Activated CD4-positive, alpha-beta memory T cell treated with anti-CD3 and anti-CD28 coated beads for 36 hours (primary cell): ENCODE results near the gene FAM13A. TPM values are rescaled to one million over a fixed set of nuclear protein-coding genes. Genes with fewer than 3 reads are reported as not detected.

Source experiments
- CTCF ChIA-PET: fragments of 350-600 bp; sonication (Branson Sonifier 250); formaldehyde crosslinking; loops from one replicate; lab custom pipeline; 2021; ENCODE audit warnings: antibody characterized with exemption, inconsistent platforms; lab: Charles Lee
- POLR2A ChIA-PET: fragments of 350-600 bp; sonication (Branson Sonifier 250); formaldehyde crosslinking; loops from one replicate; lab custom pipeline; 2021; ENCODE audit warnings: antibody characterized with exemption; lab: Charles Lee
- DNase-seq: peaks from one replicate; pipeline ENCODE4 v3.0.0-alpha.2; 2020
- H3K27ac Mint-ChIP-seq: one replicate; pipeline ENCODE4 v1.8.0; 2021; ENCODE audit warnings: mixed read lengths
- H3K27me3 Mint-ChIP-seq: one replicate; pipeline ENCODE4 v1.8.0; 2021; ENCODE audit warnings: mixed read lengths
- H3K36me3 Mint-ChIP-seq: one replicate; pipeline ENCODE4 v1.8.0; 2021; ENCODE audit warnings: mixed read lengths
- H3K4me1 Mint-ChIP-seq: one replicate; pipeline ENCODE4 v1.8.0; 2021; ENCODE audit warnings: low read depth, mixed read lengths
- H3K4me3 Mint-ChIP-seq: one replicate; pipeline ENCODE4 v1.8.0; 2021; ENCODE audit warnings: mild to moderate bottlenecking, mixed read lengths
- H3K9me3 Mint-ChIP-seq: one replicate; pipeline ENCODE4 v1.8.0; 2021; ENCODE audit warnings: mixed read lengths
- intact Hi-C: fragments of 100-400 bp; cut with micrococcal nuclease; formaldehyde crosslinking; loops from one replicate; pipeline ENCODE4 v1.15.1; 2023
- total RNA-seq, 2 experiments: library from RNA; stranded (reverse); gene quantifications; one replicate each; pipeline ENCODE4 v1.2.3, GENCODE V29; 2021

FAM13A gene
- total RNA-seq, 2 experiments from 2014 or later: 2.3 to 2.6 TPM

- no peaks in the 10 kb centered on the region for H3K36me3 Mint-ChIP-seq
- no peaks in the 10 kb centered on the region for H3K9me3 Mint-ChIP-seq
- ChIA-PET POLR2A (interaction anchor here (0.6 kb wide), 1 partner anchor 613 kb away, joined by 3 read pairs; no protein-coding TSS in a partner anchor), CTCF (interaction anchor here (0.7 to 1.4 kb wide), 2 partner anchors 14 to 61 kb away, joined by 3 to 4 read pairs; no protein-coding TSS in a partner anchor)
- no peak for DNase-seq
- H3K27ac Mint-ChIP-seq: no peak overlapping the region
- no peaks in the 10 kb centered on the region for H3K4me1 Mint-ChIP-seq
- no peak overlapping the region for H3K4me3 Mint-ChIP-seq
- no peaks in the 10 kb centered on the region for H3K27me3 Mint-ChIP-seq
- intact Hi-C loops: no loop called here
These were observed 299.9 kb downstream of the FAM13A start for GRCh38 chr4:88757067-88757466.

GRCh38 chr4:88756149-88756548 lies 300.8 kb downstream of the FAM13A start:
- no peaks in the 10 kb centered on the region for H3K36me3 Mint-ChIP-seq
- POLR2A ChIA-PET: no interaction called here
- CTCF ChIA-PET: interaction anchor here (1.4 kb wide), 1 partner anchor 13 kb away, joined by 4 read pairs; no protein-coding TSS in a partner anchor

GRCh38 chr4:88755454-88755853 lies 301.5 kb downstream of the FAM13A start:
- Mint-ChIP-seq H3K27ac (no peak overlapping the region), H3K4me3 (no peak overlapping the region), H3K36me3 (no peaks in the 10 kb centered on the region), H3K9me3 (no peaks in the 10 kb centered on the region), H3K4me1 (no peaks in the 10 kb centered on the region), H3K27me3 (no peaks in the 10 kb centered on the region)
- ChIA-PET CTCF (interaction anchor here (1.4 kb wide), 1 partner anchor 12 kb away, joined by 4 read pairs; no protein-coding TSS in a partner anchor), POLR2A (no interaction called here)
- intact Hi-C loops: no loop called here
- no peak for DNase-seq

More at GRCh38 chr4:88756149-88756548, 300.8 kb downstream of the FAM13A start:
- no peak for DNase-seq
- H3K4me1 Mint-ChIP-seq: no peaks in the 10 kb centered on the region
- no peaks in the 10 kb centered on the region for H3K9me3 Mint-ChIP-seq
- H3K27me3 Mint-ChIP-seq: no peaks in the 10 kb centered on the region
- no peak overlapping the region for H3K27ac Mint-ChIP-seq
- intact Hi-C loops: no loop called here
- no peak overlapping the region for H3K4me3 Mint-ChIP-seq

GRCh38 chr4:88754796-88755195 lies 302.2 kb downstream of the FAM13A start:
- peaks cover 1% of the 10 kb centered on the region for H3K36me3 Mint-ChIP-seq

GRCh38 chr4:88753658-88754571 lies 303.1 kb downstream of the FAM13A start:
- ChIA-PET POLR2A (no interaction called here), CTCF (interaction anchor here (0.6 kb wide), 1 partner anchor 1076 kb away, joined by 3 read pairs; no protein-coding TSS in a partner anchor)
- H3K27me3 Mint-ChIP-seq: no peaks in the 10 kb centered on the region
- intact Hi-C loops: no loop called here
- no peaks in the 10 kb centered on the region for H3K4me1 Mint-ChIP-seq
- H3K9me3 Mint-ChIP-seq: no peaks in the 10 kb centered on the region
- H3K4me3 Mint-ChIP-seq: no peak overlapping the region
- no peak overlapping the region for H3K27ac Mint-ChIP-seq
- DNase-seq: no peak
- peaks cover 6% of the 10 kb centered on the region for H3K36me3 Mint-ChIP-seq

More at GRCh38 chr4:88754796-88755195, 302.2 kb downstream of the FAM13A start:
- H3K4me3 Mint-ChIP-seq: no peak overlapping the region
- intact Hi-C loops: no loop called here
- CTCF ChIA-PET: no interaction called here
- no peak overlapping the region for H3K27ac Mint-ChIP-seq
- no peaks in the 10 kb centered on the region for H3K27me3 Mint-ChIP-seq
- no peak for DNase-seq
- H3K4me1 Mint-ChIP-seq: no peaks in the 10 kb centered on the region
- POLR2A ChIA-PET: no interaction called here
- no peaks in the 10 kb centered on the region for H3K9me3 Mint-ChIP-seq

- H3K27me3 Mint-ChIP-seq: no peaks in the 10 kb centered on the region
- ChIA-PET CTCF (interaction anchor here (0.8 kb wide), 1 partner anchor 214 kb away, joined by 4 read pairs; no protein-coding TSS in a partner anchor), POLR2A (no interaction called here)
These were observed 304.2 kb downstream of the FAM13A start for GRCh38 chr4:88752754-88753153.

GRCh38 chr4:88752076-88752463 lies 304.9 kb downstream of the FAM13A start:
- intact Hi-C loops: no loop called here
- Mint-ChIP-seq H3K4me3 (no peak overlapping the region), H3K4me1 (no peaks in the 10 kb centered on the region), H3K27me3 (no peaks in the 10 kb centered on the region), H3K9me3 (no peaks in the 10 kb centered on the region), H3K36me3 (peaks cover 9% of the 10 kb centered on the region), H3K27ac (no peak overlapping the region)
- CTCF ChIA-PET: no interaction called here
- DNase-seq: no peak
- POLR2A ChIA-PET: no interaction called here

More at GRCh38 chr4:88752754-88753153, 304.2 kb downstream of the FAM13A start:
- DNase-seq: no peak
- Mint-ChIP-seq H3K4me3 (no peak overlapping the region), H3K9me3 (no peaks in the 10 kb centered on the region), H3K4me1 (no peaks in the 10 kb centered on the region), H3K27ac (no peak overlapping the region), H3K36me3 (peaks cover 9% of the 10 kb centered on the region)
- intact Hi-C loops: no loop called here

- Mint-ChIP-seq H3K4me3 (no peak overlapping the region), H3K9me3 (no peaks in the 10 kb centered on the region), H3K36me3 (peaks cover 9% of the 10 kb centered on the region), H3K27ac (no peak overlapping the region), H3K4me1 (no peaks in the 10 kb centered on the region), H3K27me3 (no peaks in the 10 kb centered on the region)
- intact Hi-C loops: no loop called here
- no peak for DNase-seq
- CTCF ChIA-PET: no interaction called here
- POLR2A ChIA-PET: no interaction called here
These were observed 305.5 kb downstream of the FAM13A start for GRCh38 chr4:88751258-88752075.

- Mint-ChIP-seq H3K27me3 (no peaks in the 10 kb centered on the region), H3K4me3 (no peak overlapping the region), H3K9me3 (no peaks in the 10 kb centered on the region), H3K4me1 (no peaks in the 10 kb centered on the region), H3K36me3 (peaks cover 12% of the 10 kb centered on the region), H3K27ac (no peak overlapping the region)
- DNase-seq: no peak
- ChIA-PET CTCF (no interaction called here), POLR2A (no interaction called here)
- intact Hi-C loops: no loop called here
These were observed 306.6 kb downstream of the FAM13A start for GRCh38 chr4:88750369-88750768.

GRCh38 chr4:88747351-88747750 lies 309.6 kb downstream of the FAM13A start:
- Mint-ChIP-seq H3K4me1 (no peaks in the 10 kb centered on the region), H3K27ac (no peak overlapping the region), H3K4me3 (no peak overlapping the region), H3K27me3 (no peaks in the 10 kb centered on the region), H3K36me3 (peaks cover 12% of the 10 kb centered on the region), H3K9me3 (no peaks in the 10 kb centered on the region)
- ChIA-PET CTCF (interaction anchor here (1.2 to 2.4 kb wide), 2 partner anchors 208 to 232 kb away, joined by 3 to 6 read pairs; no protein-coding TSS in a partner anchor), POLR2A (no interaction called here)
- no peak for DNase-seq
- intact Hi-C loops: no loop called here

- intact Hi-C loops: no loop called here
- no peaks in the 10 kb centered on the region for H3K27me3 Mint-ChIP-seq
- no peaks in the 10 kb centered on the region for H3K4me1 Mint-ChIP-seq
- CTCF ChIA-PET: interaction anchor here (2.4 kb wide), 1 partner anchor 207 kb away, joined by 6 read pairs; no protein-coding TSS in a partner anchor
- H3K27ac Mint-ChIP-seq: no peak overlapping the region
- POLR2A ChIA-PET: no interaction called here
- H3K9me3 Mint-ChIP-seq: no peaks in the 10 kb centered on the region
- no peak for DNase-seq
- H3K36me3 Mint-ChIP-seq: peaks cover 12% of the 10 kb centered on the region
- no peak overlapping the region for H3K4me3 Mint-ChIP-seq
These were observed 310.8 kb downstream of the FAM13A start for GRCh38 chr4:88746206-88746605.
